OCI-LY1 (cell line): ENCODE results near the gene ADGRV1.

Experiments
- CTCF ChIP-seq: fragments of 200-600 bp; sonication (generic), shearing (Covaris generic); IDR thresholded peaks from 2 replicates; pipeline ENCODE4 v1.5.1; 2017; ENCODE audit warnings: mild to moderate bottlenecking, antibody characterized with exemption, low read length, moderate library complexity, mixed read lengths
- EZH2 ChIP-seq: fragments of 200-600 bp; sonication (generic), shearing (Covaris generic); IDR thresholded peaks from 2 replicates; pipeline ENCODE4 v1.8.0; 2017; ENCODE audit warnings: borderline replicate concordance, mixed run types, mild to moderate bottlenecking, antibody characterized with exemption, low read length, moderate library complexity, mixed read lengths

GRCh38 chr5:90529194-90529938 is 29.2 kb upstream of the ADGRV1 start, which contains the start of gene LYSMD3:
- TF ChIP-seq CTCF, result no peak
- TF ChIP-seq EZH2, result no peak
